ENCODE data around the gene CPNE1.

DNA sequence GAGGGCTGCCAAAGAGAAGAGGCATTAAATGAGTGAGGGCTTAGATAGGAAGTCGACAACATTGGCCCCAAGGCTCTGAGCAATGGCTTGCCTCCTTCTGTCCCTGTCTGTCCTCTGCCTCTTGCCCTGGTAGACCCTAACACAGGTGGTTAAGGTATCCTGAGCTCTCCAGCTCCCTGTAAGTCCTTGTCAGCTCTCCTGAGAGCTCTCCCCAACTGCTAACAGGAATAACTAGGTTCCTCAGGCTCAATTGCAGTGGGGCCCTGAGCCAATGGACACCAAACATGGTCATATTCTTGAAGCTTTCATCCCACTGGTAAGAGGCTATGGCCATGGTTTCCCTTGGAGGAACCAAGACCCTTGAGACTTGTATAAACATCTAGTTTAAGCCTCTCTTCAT, 5.0 kb upstream of the CPNE1 start:
- TF ChIP-seq, protein P1, sequence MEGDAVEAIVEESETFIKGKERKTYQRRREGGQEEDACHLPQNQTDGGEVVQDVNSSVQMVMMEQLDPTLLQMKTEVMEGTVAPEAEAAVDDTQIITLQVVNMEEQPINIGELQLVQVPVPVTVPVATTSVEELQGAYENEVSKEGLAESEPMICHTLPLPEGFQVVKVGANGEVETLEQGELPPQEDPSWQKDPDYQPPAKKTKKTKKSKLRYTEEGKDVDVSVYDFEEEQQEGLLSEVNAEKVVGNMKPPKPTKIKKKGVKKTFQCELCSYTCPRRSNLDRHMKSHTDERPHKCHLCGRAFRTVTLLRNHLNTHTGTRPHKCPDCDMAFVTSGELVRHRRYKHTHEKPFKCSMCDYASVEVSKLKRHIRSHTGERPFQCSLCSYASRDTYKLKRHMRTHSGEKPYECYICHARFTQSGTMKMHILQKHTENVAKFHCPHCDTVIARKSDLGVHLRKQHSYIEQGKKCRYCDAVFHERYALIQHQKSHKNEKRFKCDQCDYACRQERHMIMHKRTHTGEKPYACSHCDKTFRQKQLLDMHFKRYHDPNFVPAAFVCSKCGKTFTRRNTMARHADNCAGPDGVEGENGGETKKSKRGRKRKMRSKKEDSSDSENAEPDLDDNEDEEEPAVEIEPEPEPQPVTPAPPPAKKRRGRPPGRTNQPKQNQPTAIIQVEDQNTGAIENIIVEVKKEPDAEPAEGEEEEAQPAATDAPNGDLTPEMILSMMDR (IDR thresholded peaks at IDR 0.05; ENCODE audit: low read depth, low read length) = no peak
- TF ChIP-seq EZH2phosphoT487 (IDR thresholded peaks at IDR 0.05; ENCODE audit: low read depth) = no peak
